GM19328 (cell line): ENCODE measurements around the gene BCAS1.

Experiments used
- ATAC-seq: cut with Tn5 transposase; IDR thresholded peaks from one replicate; pipeline ENCODE4 v1.9.1; 2021; ENCODE audit warnings: mild to moderate bottlenecking, moderate library complexity; ENCODE audit not compliant: unreplicated experiment

BCAS1 gene

DNA sequence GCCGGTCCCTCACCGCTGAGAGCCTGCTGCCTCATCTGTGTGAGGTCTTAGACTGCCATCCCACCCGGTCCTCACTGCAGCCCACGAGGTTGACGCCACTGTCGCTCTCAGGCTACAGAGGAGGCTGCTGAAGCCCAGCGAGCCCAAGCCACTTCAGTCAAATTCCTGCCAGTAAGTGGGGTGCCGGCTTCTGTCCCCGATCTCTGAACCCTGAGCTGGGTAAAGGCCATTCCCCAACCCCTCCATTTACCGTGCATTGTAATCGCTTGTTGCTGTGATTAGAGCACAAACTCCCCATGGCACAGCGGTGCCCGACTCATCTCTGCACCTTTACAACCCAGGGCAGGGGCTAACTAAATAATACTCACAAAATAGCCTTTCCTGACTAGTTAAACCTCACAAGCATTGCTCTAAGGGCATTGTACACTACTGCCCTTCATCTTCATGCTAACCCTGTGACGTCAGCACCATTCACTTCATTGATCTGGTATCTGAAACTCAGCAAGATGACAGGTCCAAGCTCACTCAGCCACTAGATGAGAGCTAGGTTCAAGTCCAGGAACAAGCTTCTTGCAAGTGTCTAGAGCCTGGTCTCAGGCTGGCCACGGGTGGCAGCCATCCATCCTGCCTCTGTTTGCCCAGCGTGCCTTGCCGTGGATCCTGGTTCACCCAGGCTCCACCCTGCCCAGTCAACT is 122.7 kb downstream of the BCAS1 start:
- no peak for ATAC-seq

DNA sequence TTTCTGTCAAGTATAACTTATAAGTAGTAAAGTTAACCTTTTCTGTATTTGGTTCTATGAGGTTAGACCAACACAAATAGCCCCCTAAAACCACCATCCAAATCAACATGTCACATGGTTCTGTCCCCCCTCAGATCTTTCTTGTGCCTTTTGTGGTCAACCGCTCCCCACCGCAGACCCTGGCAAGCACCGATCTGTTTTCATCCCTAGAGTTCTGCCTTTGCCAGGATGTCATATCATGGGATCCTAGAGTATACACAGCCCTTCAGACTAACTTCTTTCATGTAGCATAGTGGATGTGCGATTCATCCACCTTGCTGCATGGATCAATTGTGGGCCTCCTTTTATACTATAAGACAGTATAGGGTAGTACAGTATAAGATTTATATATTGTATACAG is 124.3 kb downstream of the BCAS1 start:
- ATAC-seq: no peak

DNA sequence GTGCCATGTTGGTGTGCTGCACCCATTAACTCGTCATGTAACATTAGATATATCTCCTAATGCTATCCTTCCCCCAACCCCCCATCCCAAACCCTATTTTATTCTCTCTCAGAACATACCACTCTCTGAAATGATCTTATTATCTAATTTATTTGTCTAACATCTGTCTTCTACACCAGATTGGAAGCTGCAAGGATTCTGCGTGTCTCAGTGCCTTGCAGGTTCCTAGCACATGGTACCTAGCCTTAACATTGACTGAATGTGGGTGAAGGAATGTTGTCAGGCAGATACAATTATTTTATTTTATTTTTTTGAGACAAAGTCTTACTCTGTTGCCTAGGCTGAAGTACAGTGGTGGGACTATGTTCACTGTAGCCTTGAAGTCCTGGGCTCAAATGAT is 124.9 kb downstream of the BCAS1 start:
- no peak for ATAC-seq

DNA sequence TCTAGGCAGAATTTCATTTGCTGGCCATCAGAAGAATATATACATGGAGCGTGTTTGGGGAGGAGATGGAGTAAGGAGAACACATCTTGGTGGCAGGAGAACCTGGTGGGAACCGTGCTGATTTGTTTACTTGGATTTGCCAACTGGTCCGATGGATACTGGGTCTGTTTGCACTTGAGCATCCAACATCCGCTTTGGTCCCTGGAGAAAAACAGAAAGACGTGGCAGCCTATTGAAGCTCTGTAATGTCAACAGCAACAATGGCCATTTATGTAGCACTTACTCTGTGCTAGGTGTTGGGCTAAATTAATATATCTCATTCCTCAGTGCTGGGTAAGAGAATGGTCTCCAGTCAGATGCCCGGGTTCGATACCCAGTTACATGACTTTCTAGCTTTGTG is 125.6 kb downstream of the BCAS1 start:
- no peak for ATAC-seq

DNA sequence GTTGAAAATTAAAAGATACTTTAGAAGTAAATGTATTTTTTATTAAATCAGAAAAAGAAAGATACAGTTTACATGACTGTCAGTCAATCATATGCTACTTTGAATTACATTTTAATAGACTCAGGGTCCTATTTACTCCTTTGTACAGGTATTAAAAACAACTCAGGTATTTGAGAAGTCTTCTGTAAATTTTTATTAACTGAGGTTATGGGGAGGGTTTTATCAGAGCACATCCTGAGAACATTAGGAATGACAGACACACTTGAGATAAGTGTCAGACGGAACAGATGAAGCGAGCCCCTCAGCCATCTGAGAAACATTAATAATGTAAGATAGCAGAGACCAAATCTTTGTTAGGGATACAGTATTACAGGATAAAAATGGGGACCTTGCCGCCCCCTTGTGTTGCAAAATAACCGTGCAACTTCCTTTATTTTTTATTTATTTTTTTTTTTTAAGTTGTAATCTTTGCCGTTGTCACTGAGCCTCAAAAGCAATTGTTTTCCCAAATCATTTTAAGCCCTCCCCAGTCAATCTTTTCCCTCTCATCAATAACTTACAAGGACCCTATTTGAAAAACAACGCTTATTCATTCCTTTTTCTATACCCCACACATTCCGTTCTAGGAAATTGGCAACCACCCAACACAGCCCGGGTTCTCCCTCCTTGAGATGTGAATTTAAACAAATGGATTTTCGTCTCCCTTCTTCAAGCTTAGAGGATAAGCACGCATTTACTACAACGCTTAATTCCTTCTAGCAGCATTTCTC is 126.7 kb downstream of the BCAS1 start:
- ATAC-seq: no peak

DNA sequence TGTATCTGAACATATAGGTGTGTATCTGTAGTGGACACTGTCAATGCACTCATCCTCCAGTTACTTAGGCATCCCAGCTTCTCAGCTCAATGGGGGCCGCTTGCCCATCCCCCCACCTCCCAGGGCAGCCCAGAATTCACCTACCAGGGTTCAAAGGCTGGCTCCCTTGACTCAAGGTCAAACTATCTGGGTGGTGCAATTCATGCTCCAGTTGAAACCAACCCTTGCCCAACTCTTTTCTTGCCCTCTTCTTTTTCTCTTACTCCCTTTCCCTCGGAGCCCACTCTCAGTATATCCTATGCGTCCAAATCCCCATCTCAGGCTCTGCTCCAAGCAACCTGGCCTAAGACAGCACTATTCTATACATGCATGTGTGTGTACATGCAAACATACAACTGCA is 127.4 kb downstream of the BCAS1 start:
- no peak for ATAC-seq

DNA sequence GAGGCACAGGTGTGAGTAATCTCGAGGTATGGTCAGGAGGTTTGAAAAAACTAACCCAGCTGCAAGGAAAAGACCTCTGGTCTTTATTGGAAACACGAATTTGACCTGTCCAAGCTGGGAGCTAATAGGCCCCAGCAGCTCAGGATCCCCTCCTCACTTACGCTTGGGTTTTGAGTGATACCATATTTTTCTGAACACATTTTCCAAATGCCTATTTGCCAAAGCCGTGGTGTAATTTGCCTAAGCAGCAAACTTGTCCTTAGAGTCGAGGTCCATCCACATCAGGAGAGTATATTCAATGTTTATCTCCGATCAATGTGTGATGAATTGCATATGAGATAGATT is 128.0 kb downstream of the BCAS1 start:
- ATAC-seq: no peak

DNA sequence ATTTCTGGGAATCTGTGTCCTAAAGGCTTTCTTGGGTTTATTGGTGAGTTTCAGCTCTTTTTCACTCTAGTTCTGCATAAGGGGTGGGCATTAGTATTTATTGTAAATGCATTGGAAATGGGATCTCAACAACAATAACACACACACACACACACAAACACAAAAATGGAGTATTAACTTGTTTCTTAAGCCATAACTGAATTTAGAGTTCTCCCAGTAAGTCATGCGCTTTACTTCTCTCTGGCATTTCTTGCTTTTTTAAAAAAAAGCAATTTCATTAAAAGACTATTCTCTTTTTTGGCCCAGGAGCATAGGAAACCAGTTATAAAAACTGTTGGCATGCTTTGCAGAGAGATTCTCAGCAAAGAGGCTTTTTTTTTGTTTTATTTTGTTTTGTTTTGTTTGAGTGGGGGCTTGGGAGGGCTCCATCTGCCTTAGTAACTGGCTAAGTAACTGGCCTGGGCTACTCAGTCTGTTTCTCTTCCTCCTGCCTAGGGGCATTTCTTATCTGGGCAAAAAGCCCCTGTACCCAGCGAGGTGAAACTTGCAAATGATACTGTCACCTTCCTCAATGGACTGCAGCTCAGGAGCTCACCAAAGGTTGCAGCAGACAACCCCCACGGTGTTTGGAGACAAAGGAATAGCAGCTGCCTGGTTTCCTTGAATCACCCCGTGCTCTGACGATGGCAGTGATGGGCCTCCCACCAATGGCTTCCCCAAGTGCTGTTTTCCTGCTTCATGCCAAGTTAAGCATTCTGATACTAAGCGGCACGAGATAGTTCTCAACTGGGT is 128.5 kb downstream of the BCAS1 start:
- ATAC-seq: no peak

DNA sequence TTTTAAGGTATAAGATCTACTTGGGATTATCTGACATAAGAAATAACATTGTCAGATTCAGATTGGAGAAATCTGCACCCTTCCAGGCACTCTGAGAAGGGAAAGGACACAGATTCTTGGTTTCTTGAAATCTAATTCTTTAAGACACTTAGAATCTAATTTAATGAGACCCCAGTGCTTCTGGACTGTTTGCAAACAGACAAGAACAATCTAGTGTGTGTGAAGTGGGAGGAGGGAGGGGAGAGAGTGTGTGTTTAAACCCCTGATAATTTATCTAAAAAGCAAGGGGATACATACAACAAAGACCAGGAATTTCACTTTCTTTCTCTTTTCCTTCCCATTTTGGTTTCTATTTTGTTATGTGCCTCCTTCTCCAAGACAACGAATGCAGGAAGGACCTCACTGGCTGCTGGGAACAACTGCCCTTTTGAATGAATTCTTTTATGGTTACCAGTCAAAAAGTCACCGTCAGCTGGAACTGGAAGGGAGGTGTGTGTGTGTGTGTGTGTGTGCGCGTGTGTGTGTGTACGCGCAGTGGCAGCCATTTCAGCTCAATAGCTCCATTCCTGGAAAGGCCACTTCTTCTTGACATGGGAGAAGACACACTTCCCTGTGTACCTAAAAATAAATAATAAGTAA is 129.4 kb downstream of the BCAS1 start:
- no peak for ATAC-seq

DNA sequence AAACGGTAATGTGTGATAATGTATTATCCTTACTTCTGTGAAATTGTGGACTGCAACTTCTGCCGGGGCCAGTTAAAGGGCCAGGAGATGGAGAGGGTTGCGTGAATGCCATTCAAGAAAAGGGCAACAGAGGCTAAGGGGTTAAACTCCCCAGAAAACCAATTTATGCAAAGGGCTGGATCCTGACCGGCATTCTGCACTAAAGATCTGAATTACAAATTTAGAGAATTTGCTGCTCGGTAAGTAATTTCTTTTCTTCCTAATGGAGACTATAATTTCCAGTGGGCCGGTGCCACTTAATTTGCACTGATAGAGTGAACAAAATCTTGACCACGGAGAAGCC is 130.1 kb downstream of the BCAS1 start:
- ATAC-seq: no peak

DNA sequence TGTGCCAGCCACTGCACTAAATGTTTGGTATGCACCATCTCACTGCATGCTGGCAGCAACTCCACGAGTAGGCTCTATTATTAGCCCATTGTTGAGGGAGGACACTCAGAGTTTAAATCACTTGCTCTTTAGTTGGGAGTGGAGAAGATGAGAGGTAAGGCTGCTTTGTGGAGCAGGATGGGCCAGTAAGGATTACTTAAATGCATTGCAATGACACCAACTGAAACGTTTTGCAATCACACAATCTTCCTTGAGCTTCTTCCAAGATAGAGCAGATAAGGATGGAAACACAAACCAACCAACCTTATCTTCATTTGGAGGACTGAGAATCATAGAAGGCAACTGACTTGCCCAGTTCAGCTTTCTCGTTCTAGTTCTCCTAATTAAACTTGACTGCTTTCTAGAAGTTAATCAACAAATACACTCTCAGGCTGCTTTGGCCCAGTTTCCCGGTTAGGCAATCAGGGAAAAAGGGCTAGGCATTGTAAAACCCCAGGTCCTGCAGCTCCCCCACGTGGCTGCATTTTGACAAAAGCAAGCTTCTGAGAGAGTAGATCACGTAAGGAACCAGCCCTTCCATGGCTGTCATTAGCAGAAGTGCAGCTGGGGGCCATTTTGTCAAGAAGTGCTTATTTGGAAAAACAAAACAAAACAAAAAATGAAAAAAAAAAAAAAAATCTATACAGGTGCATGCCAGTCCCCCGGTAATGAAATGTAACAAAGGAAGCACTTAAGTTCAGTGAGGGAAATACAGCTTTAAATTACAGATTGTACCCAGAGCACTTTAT is 130.6 kb downstream of the BCAS1 start:
- no peak for ATAC-seq

DNA sequence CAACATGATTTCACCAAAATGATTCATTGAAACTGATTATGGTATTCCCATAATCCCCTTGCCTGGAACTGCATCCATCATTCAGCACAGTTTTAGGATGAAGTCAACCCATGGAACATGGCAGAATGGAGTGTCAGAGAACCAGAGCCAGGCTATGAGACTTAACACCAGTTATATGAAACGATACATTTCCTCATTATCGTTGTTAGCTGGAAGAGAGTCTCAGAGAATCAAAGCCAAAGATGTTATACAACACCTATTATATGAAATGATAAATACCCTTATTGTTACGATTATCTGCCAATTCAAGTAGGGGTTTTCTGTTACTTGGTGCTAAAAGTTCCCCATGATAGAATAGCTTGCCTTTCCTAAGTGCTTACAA is 131.2 kb downstream of the BCAS1 start:
- ATAC-seq: no peak

DNA sequence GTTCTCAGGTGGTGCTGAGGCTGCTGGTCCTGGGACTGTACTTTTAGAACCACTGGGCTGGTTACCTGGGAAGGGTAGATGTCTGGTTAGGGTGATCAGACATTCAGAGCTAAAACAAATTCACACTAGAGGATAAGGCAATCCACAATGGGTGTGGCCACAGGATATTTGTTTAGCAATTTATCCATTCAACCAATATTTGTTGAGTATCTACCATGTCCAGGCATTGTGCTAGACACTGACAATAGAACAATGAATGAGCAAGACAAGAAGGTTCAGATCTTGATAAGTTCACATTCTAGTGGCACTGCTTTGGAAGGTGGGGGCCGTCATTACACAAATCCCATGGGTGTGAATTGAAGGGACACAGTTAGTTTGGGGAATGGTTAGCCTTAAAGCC is 131.7 kb downstream of the BCAS1 start:
- no peak for ATAC-seq

DNA sequence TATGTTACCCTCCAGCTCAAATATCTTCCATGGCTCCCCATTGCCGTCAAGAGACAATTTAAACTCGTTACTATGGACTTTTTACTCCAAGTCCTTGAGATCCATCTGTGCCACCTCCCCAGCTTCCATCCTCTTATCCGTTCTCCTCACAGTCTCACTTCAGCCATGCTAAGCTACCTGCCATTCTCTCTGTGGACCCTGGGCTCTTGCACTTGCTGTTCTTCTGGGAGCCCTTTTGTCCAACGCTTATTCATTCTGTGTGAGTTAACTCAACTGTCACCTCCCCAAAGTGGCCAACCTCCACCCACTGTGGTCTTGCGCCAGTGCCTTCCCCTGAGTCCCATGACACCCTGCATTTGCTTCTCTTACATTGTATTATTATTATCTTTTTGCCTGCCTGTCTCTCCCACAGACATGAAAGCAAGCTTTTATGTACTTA is 132.4 kb downstream of the BCAS1 start:
- no peak for ATAC-seq

DNA sequence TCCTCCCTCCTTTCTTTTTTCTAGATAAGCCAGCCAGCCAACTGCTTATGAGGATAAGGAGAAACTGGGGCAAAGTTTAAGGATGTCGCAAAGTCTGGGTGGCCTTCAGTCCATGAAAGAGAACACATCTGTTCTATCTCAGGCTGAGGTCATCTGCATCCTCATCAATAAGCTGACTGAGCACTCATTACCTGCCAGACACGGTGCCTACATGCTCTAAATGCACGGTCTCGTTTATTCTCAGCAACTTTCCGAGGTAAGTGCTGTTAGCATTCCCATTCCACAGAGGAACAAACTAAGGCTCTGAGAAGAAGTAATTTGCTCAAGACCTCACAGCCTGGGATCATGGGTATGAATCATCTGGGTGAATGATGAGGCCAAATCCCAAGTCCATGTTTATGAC is 133.1 kb downstream of the BCAS1 start:
- no peak for ATAC-seq

DNA sequence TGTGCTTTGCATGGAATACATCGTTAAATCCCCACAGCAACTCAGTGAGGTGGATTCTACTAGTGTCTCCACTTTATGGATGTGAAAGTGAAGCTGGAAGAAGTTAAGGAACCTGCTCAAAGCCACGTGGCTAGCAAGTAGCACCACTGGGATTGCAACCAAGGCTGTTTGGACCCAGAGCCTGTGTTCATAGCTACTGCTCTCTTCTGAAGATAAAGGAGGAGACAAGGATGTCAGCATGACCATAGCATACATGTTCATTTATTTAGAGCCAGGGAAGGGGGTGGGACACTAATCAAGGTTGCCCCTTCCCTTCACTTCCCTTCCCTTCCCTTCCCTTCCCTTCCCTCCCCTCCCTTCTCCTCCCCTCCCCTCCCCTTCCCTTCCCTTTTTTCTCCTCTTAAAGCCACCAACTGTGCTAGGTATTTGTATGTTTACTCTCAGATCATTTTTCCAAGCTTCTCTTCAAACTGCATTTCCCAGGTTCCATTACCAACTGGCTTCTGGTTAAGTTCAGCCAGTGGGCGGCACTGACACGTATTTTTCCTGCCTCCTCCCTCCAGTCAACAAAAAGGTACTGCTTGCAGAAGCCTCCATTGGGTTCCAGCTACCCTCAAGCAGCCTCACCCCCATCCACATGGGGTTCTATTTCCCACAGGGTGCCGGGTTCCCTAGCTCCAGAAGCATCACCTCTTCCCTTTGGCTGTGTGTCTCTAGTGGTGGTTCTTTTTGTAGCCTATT is 134.9 kb downstream of the BCAS1 start:
- no peak for ATAC-seq

DNA sequence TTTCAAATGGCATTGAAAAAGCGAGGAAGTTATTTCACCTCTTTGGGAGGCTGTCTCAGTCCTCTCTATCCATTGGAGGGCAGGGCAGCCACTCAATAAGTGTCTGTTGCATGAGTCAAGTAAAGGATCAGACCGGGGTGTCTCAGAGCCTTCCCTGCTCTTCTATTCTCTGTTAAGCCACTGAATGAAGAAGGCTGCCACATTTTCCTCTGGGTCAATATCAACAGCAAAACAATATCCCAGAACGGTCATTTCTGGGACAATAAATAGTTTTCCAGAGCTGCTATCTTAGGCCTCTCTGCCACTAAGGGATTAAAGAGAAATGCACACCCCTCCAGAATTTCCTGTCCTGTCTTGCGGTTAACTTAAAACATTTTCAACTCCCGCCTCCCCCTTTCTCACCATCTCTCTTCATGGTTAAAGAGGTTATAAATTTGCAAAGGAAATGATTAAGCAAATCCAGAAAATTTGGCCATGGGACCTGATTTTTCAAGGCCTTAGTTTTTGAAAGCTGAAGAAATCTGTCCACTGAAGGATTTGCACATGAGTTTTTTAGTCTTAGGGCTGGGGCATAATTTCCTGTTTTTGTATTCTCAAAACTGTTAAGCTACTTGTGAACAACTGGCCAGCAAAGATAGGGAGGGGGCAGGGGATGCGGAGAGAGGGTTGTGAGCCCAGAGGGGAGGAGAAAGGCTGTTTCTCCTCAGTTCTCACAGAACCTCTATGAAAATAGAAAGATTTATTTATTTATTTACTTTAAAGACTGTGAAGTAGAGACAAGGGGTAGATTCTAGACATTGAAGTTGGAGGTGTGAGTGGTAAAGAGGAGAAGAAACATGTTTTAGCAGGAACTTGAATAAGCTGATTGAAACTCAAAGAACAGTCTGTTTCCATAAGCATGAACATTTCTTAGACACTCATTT is 135.7 kb downstream of the BCAS1 start:
- ATAC-seq: peak; percentile 40

DNA sequence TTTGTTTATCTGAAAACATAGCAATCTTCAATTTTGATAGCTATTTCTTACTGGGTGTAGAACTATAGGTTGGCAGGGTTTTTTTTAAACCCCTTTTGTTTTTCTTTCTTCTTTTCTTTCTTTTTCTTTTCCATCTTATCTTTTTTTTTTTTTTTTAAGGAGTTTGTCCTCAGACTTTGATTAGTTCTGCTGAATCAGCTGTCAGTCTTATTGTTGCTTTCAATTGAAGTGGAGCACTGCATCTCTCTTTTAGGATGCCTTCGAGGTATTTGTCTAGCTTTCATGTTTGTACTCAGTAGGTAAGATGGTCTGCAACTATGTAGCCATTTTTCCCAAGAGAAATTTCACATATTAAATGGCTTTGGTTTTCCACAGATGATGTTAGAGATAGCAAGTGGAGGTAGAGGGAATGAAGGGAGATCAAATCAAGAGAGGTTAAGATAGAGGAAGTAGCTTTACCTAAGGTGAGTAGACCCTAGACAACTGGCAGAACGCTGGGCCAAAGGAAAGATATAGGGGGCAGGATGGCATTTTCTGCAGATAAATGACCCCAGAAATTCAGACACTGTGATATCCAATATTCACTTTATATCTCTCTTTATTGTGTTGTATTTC is 137.1 kb downstream of the BCAS1 start:
- ATAC-seq: no peak
